HepG2 (cell line): ENCODE results near the gene PPP2R5B. TPM values are rescaled to one million over a fixed set of nuclear protein-coding genes. Genes with fewer than 3 reads are reported as not detected.

Source experiments
- CREB1 ChIP-seq, 2 experiments: fragments of 450-650 bp in 1 of 2; IDR thresholded peaks; 2 replicates each; pipeline ENCODE4 v1.6.1; 2016 to 2017; ENCODE audit warnings: control low read depth in 1 of 2, mild to moderate bottlenecking in 1 of 2, missing compliant biosample characterization in 1 of 2, missing genetic modification characterization in 1 of 2
- FOSL1 ChIP-seq: sonication (generic); formaldehyde crosslinking; IDR thresholded peaks from 2 replicates; pipeline ENCODE4 v1.9.0; 2021; ENCODE audit warnings: missing genetic modification reagents, borderline replicate concordance
- GATAD1 ChIP-seq: IDR thresholded peaks from 2 replicates; pipeline ENCODE4 v1.6.1; 2016; ENCODE audit warnings: missing genetic modification reagents, missing compliant biosample characterization
- MAFF ChIP-seq: IDR thresholded peaks from 2 replicates; pipeline ENCODE4 v1.6.1; 2011; ENCODE audit warnings: low read depth, low read length, improper control_type of control experiment
- NFYB ChIP-seq: sonication (generic); formaldehyde crosslinking; IDR thresholded peaks from 2 replicates; pipeline ENCODE4 v1.4.0; 2020; ENCODE audit warnings: missing genetic modification reagents
- RELA ChIP-seq: sonication (generic); formaldehyde crosslinking; IDR thresholded peaks from 2 replicates; pipeline ENCODE4 v1.4.0; 2020; ENCODE audit warnings: missing genetic modification reagents
- SMARCC2 ChIP-seq: fragments of 450-650 bp; IDR thresholded peaks from 2 replicates; pipeline ENCODE4 v1.6.1; 2017; ENCODE audit warnings: antibody characterized with exemption, mild to moderate bottlenecking
- SYNCRIP ChIP-seq: fragments of 200-400 bp; formaldehyde crosslinking; IDR thresholded peaks from 2 replicates; pipeline ENCODE4 v1.6.1; 2018; ENCODE audit warnings: mild to moderate bottlenecking, low read depth, low read length; ENCODE audit not compliant: insufficient read depth
- ZNF550 ChIP-seq: sonication (generic); formaldehyde crosslinking; IDR thresholded peaks from 2 replicates; pipeline ENCODE4 v1.4.0; 2020; ENCODE audit warnings: mild to moderate bottlenecking, missing genetic modification reagents, borderline replicate concordance
- ZNF572 ChIP-seq: sonication (generic); formaldehyde crosslinking; IDR thresholded peaks from 2 replicates; pipeline ENCODE4 v1.5.1; 2020; ENCODE audit warnings: mild to moderate bottlenecking, missing genetic modification reagents
- ZNF792 ChIP-seq: IDR thresholded peaks from 2 replicates; pipeline ENCODE4 v1.6.1; 2016
- ZNF850 ChIP-seq: sonication (generic); formaldehyde crosslinking; conservative IDR thresholded peaks from 2 replicates; pipeline ENCODE4 v1.9.0; 2021; ENCODE audit warnings: mild to moderate bottlenecking, missing genetic modification reagents
- polyA plus RNA-seq, 8 experiments: library from polyadenylated mRNA; depleted of rRNA in 3 of 8; stranded (reverse) in 7 of 8; unstranded in 1 of 8; fragments of >200 nt; fragmentation: Illumina TruSeq in 4 of 8; extraction: Trizol in 4 of 8; gene quantifications; 2 replicates each; pipeline versions ENCODE4 v1.2.1 to v1.2.3, GENCODE V29; 2011 to 2016; ENCODE audit warnings: low read depth in 4 of 8, missing spikeins in 1 of 8, mixed read lengths in 1 of 8; ENCODE audit not compliant: insufficient read depth in 1 of 8
- total RNA-seq, 5 experiments: library from RNA; depleted of rRNA; stranded (reverse); fragments of >200 nt; fragmentation: Illumina TruSeq; extraction: Trizol; gene quantifications; 2 replicates each; pipeline ENCODE4 v1.2.3, GENCODE V29; 2016; ENCODE audit warnings: low read depth in 1 of 5
- TF ChIP-seq, protein P1 (sequence below): sonication (generic); formaldehyde crosslinking; IDR thresholded peaks from 2 replicates; pipeline ENCODE4 v1.5.1; 2020; ENCODE audit warnings: mild to moderate bottlenecking, missing genetic modification reagents, borderline replicate concordance
- TF ChIP-seq, protein P2 (sequence below): sonication (generic); formaldehyde crosslinking; IDR thresholded peaks from 2 replicates; pipeline ENCODE4 v1.4.0; 2020; ENCODE audit warnings: missing genetic modification reagents, borderline replicate concordance
- TF ChIP-seq, protein P3 (sequence below): sonication (generic); formaldehyde crosslinking; IDR thresholded peaks from 2 replicates; pipeline ENCODE4 v1.4.0; 2020; ENCODE audit warnings: missing genetic modification reagents, mild to moderate bottlenecking, borderline replicate concordance

Gene PPP2R5B
- total and polyA plus RNA-seq, 2 of the 13 experiments (the other 11 are each of a cell fraction or from before 2014, with no cell fraction given): 2.3 to 8.3 TPM

DNA sequence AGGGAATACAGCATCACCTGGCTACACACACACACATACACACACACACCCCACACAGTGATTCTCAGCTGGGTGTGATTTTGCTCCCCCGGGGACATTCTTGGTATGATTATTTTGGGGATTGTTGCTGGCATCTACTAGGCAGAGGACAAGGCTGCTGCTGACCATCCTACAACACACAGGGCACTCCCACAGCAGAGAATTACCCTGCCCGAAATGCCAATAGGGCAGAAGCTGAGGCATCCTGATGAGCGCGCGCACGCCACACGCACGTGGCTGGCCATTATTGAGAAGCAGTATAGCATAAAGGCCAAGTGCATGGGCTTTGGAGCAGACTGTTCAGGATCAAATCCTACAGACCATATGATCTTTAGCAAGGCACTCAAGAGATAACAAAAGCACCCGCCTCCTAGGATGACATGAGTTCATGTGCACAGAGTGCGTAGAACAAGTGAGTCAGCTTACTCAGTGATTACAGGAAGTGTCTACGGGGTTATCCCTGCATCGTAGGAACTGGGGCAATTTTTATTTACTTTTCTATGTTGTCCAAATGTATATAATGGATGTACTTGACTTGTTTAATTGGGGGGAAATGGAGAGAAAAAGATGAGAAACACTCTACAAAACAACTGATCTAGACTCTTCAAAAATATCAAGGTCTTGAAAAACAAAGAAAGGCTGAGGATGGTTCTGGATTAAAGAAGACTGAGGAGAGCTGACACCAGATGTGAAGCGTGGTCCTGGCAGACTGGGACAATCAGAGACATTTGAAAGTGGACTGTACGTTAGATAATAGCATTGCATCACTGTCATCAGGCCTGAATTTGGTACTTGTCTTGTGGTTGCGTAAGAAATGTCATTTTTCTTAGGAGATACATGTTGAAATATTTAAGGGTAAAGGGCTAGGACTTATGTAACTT is 38.9 kb upstream of the PPP2R5B start (continued):
- TF ChIP-seq, protein P1, sequence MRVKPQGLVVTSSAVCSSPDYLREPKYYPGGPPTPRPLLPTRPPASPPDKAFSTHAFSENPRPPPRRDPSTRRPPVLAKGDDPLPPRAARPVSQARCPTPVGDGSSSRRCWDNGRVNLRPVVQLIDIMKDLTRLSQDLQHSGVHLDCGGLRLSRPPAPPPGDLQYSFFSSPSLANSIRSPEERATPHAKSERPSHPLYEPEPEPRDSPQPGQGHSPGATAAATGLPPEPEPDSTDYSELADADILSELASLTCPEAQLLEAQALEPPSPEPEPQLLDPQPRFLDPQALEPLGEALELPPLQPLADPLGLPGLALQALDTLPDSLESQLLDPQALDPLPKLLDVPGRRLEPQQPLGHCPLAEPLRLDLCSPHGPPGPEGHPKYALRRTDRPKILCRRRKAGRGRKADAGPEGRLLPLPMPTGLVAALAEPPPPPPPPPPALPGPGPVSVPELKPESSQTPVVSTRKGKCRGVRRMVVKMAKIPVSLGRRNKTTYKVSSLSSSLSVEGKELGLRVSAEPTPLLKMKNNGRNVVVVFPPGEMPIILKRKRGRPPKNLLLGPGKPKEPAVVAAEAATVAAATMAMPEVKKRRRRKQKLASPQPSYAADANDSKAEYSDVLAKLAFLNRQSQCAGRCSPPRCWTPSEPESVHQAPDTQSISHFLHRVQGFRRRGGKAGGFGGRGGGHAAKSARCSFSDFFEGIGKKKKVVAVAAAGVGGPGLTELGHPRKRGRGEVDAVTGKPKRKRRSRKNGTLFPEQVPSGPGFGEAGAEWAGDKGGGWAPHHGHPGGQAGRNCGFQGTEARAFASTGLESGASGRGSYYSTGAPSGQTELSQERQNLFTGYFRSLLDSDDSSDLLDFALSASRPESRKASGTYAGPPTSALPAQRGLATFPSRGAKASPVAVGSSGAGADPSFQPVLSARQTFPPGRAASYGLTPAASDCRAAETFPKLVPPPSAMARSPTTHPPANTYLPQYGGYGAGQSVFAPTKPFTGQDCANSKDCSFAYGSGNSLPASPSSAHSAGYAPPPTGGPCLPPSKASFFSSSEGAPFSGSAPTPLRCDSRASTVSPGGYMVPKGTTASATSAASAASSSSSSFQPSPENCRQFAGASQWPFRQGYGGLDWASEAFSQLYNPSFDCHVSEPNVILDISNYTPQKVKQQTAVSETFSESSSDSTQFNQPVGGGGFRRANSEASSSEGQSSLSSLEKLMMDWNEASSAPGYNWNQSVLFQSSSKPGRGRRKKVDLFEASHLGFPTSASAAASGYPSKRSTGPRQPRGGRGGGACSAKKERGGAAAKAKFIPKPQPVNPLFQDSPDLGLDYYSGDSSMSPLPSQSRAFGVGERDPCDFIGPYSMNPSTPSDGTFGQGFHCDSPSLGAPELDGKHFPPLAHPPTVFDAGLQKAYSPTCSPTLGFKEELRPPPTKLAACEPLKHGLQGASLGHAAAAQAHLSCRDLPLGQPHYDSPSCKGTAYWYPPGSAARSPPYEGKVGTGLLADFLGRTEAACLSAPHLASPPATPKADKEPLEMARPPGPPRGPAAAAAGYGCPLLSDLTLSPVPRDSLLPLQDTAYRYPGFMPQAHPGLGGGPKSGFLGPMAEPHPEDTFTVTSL (CRISPR knock-in tag): no peak
- no peak for TF ChIP-seq SMARCC2
- no peak for TF ChIP-seq FOSL1 (CRISPR knock-in tag)
- TF ChIP-seq ZNF550: no peak
- no peak for TF ChIP-seq MAFF
- no peak for TF ChIP-seq ZNF572 (CRISPR knock-in tag)
- TF ChIP-seq NFYB (CRISPR knock-in tag): no peak
- TF ChIP-seq SYNCRIP: no peak
- TF ChIP-seq GATAD1 (CRISPR knock-in tag): no peak
- no peak for TF ChIP-seq RELA (CRISPR knock-in tag)
- TF ChIP-seq, protein P2, sequence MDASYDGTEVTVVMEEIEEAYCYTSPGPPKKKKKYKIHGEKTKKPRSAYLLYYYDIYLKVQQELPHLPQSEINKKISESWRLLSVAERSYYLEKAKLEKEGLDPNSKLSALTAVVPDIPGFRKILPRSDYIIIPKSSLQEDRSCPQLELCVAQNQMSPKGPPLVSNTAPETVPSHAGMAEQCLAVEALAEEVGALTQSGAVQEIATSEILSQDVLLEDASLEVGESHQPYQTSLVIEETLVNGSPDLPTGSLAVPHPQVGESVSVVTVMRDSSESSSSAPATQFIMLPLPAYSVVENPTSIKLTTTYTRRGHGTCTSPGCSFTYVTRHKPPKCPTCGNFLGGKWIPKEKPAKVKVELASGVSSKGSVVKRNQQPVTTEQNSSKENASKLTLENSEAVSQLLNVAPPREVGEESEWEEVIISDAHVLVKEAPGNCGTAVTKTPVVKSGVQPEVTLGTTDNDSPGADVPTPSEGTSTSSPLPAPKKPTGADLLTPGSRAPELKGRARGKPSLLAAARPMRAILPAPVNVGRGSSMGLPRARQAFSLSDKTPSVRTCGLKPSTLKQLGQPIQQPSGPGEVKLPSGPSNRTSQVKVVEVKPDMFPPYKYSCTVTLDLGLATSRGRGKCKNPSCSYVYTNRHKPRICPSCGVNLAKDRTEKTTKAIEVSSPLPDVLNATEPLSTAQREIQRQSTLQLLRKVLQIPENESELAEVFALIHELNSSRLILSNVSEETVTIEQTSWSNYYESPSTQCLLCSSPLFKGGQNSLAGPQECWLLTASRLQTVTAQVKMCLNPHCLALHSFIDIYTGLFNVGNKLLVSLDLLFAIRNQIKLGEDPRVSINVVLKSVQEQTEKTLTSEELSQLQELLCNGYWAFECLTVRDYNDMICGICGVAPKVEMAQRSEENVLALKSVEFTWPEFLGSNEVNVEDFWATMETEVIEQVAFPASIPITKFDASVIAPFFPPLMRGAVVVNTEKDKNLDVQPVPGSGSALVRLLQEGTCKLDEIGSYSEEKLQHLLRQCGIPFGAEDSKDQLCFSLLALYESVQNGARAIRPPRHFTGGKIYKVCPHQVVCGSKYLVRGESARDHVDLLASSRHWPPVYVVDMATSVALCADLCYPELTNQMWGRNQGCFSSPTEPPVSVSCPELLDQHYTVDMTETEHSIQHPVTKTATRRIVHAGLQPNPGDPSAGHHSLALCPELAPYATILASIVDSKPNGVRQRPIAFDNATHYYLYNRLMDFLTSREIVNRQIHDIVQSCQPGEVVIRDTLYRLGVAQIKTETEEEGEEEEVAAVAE (CRISPR knock-in tag): no peak
- 0 out of 2 replicates have a peak, but pooled peaks have one; percentile 14 for TF ChIP-seq CREB1 (IDR thresholded peaks at IDR 0.05)
- no peak; the same call in 1 of the 2 replicates for TF ChIP-seq CREB1 (CRISPR knock-in tag; IDR thresholded peaks at IDR 0.05)
- peak; percentile 8; the same call in 1 of the 2 replicates for TF ChIP-seq ZNF792 (CRISPR knock-in tag)
- TF ChIP-seq, protein P3, sequence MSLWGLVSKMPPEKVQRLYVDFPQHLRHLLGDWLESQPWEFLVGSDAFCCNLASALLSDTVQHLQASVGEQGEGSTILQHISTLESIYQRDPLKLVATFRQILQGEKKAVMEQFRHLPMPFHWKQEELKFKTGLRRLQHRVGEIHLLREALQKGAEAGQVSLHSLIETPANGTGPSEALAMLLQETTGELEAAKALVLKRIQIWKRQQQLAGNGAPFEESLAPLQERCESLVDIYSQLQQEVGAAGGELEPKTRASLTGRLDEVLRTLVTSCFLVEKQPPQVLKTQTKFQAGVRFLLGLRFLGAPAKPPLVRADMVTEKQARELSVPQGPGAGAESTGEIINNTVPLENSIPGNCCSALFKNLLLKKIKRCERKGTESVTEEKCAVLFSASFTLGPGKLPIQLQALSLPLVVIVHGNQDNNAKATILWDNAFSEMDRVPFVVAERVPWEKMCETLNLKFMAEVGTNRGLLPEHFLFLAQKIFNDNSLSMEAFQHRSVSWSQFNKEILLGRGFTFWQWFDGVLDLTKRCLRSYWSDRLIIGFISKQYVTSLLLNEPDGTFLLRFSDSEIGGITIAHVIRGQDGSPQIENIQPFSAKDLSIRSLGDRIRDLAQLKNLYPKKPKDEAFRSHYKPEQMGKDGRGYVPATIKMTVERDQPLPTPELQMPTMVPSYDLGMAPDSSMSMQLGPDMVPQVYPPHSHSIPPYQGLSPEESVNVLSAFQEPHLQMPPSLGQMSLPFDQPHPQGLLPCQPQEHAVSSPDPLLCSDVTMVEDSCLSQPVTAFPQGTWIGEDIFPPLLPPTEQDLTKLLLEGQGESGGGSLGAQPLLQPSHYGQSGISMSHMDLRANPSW (CRISPR knock-in tag): 0 out of 2 replicates have a peak, but pooled peaks have one; percentile 74
- no peak for TF ChIP-seq ZNF850 (CRISPR knock-in tag)
